ENCODE results near the gene OIT3. TPM values are rescaled to one million over a fixed set of nuclear protein-coding genes. Genes with fewer than 3 reads are reported as not detected.

OIT3 gene
- total RNA-seq, 1 experiment from 2014 or later: not detected

- DNase-seq: no peak
- intact Hi-C loops (cut with micrococcal nuclease): no loop called here
- Histone ChIP-seq H2AFZ (ENCODE audit: low read length) (no peak overlapping the region), H3K27ac (ENCODE audit: low read length) (no peak overlapping the region), H3K9me2 (replicated peaks; ENCODE audit: low read length) (no peaks in the 10 kb centered on the region), H3K4me3 (ENCODE audit: low read length) (no peak overlapping the region), H3K36me3 (ENCODE audit: low read depth, low read length) (no peaks in the 10 kb centered on the region), H3K9ac (ENCODE audit: low read length) (no peak overlapping the region), H3K4me1 (ENCODE audit: insufficient read depth, low read length) (no peaks in the 10 kb centered on the region), H3K27me3 (ENCODE audit: low read length) (peaks cover 30% of the 10 kb centered on the region), H3K9me3 (ENCODE audit: low read length) (no peaks in the 10 kb centered on the region), H3F3A (ENCODE audit: low read length, unreplicated experiment) (no peaks in the 10 kb centered on the region), H3K4me2 (ENCODE audit: low read length) (no peak overlapping the region), H3K79me2 (ENCODE audit: low read length) (no peaks in the 10 kb centered on the region), H4K20me1 (ENCODE audit: low read length) (0 out of 2 replicates have a peak, but pooled peaks cover 3% of the 10 kb centered on the region)
- TF ChIP-seq EZH2phosphoT487 (IDR thresholded peaks at IDR 0.05; ENCODE audit: borderline replicate concordance, low read length): no peak
- TF ChIP-seq CTCF (conservative IDR thresholded peaks at IDR 0.05; ENCODE audit: low read depth, low read length): no peak
- TF ChIP-seq EZH2 (IDR thresholded peaks at IDR 0.05; ENCODE audit: low read length, unreplicated experiment): no peak
- ChIA-PET POLR2A (ENCODE audit: unreplicated experiment) (no interaction called here), CTCF (no interaction called here)
- no peak for ATAC-seq
- no TSS peak for BruUV-seq (replicated peaks)
Measured at GRCh38 chr10:72879245-72879644, 14.3 kb upstream of the OIT3 start.

DNA sequence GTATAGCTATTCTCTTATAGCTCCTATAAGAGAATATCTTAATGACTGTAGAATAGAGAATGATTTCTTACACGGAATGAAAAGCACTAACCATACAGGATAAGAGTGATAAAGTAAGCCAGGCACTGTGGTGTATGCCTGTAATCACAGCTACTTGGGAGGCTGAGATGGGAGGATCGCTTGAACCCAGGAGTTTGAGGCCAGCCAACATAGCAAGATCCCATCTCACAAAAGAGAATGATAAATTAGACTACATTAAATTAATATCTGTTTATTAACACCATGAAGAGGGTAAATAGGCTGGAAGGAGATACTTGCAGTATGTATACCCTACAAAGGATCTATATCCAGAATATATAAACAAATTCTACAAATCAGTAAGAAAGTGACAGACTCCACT is 12.2 kb upstream of the OIT3 start:
- intact Hi-C loops (cut with micrococcal nuclease): no loop called here
- no peaks in the 10 kb centered on the region for H4K20me1 ChIP-seq (ENCODE audit: low read length)
- CTCF ChIA-PET: no interaction called here
- H3K4me3 ChIP-seq (ENCODE audit: low read length): no peak overlapping the region
- DNase-seq (no peak), ATAC-seq (no peak)
- H3K9me2 ChIP-seq (replicated peaks; ENCODE audit: low read length): no peaks in the 10 kb centered on the region
- no peaks in the 10 kb centered on the region for H3K9me3 ChIP-seq (ENCODE audit: low read length)
- H3K27me3 ChIP-seq (ENCODE audit: low read length): peaks cover 42% of the 10 kb centered on the region
- TF ChIP-seq EZH2 (IDR thresholded peaks at IDR 0.05; ENCODE audit: low read length, unreplicated experiment) (no peak), EZH2phosphoT487 (IDR thresholded peaks at IDR 0.05; ENCODE audit: borderline replicate concordance, low read length) (no peak), CTCF (conservative IDR thresholded peaks at IDR 0.05; ENCODE audit: low read depth, low read length) (no peak)
- no peaks in the 10 kb centered on the region for H3K79me2 ChIP-seq (ENCODE audit: low read length)
- no peak overlapping the region for H2AFZ ChIP-seq (ENCODE audit: low read length)
- H3K4me1 ChIP-seq (ENCODE audit: insufficient read depth, low read length): no peaks in the 10 kb centered on the region
- no peaks in the 10 kb centered on the region for H3F3A ChIP-seq (ENCODE audit: low read length, unreplicated experiment)
- no TSS peak for BruUV-seq (replicated peaks)
- no peak overlapping the region for H3K9ac ChIP-seq (ENCODE audit: low read length)
- H3K4me2 ChIP-seq (ENCODE audit: low read length): no peak overlapping the region
- H3K36me3 ChIP-seq (ENCODE audit: low read depth, low read length): no peaks in the 10 kb centered on the region
- H3K27ac ChIP-seq (ENCODE audit: low read length): no peak overlapping the region
- POLR2A ChIA-PET (ENCODE audit: unreplicated experiment): no interaction called here

DNA sequence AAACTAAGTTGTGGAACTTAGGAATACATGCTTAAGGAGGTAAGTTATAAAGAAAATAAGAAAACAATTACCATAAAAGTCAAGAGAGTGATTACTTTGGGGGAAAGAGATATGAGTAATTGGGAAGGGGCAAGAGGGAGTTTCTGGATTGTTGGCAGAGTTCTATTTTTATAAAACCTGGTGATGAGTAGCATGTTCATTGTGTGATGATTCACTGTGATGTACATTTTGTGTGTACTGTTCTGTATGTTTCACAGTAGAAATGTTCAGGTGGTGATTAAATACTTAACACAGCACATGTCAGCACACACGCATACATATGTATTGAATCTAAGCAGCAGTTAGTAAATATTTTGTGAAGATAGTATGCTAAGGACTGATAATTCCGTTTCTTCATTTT is 9.7 kb upstream of the OIT3 start:
- peak; percentile 55 for ATAC-seq

More for the DNA sequence above, 9.7 kb upstream of the OIT3 start:
- Histone ChIP-seq H3K4me2 (ENCODE audit: low read length) (no peak overlapping the region), H3K36me3 (ENCODE audit: low read depth, low read length) (no peaks in the 10 kb centered on the region), H3F3A (ENCODE audit: low read length, unreplicated experiment) (no peaks in the 10 kb centered on the region), H3K4me3 (ENCODE audit: low read length) (no peak overlapping the region), H4K20me1 (ENCODE audit: low read length) (no peaks in the 10 kb centered on the region), H3K9ac (ENCODE audit: low read length) (no peak overlapping the region), H2AFZ (ENCODE audit: low read length) (no peak overlapping the region), H3K9me2 (replicated peaks; ENCODE audit: low read length) (no peaks in the 10 kb centered on the region), H3K79me2 (ENCODE audit: low read length) (no peaks in the 10 kb centered on the region), H3K4me1 (ENCODE audit: insufficient read depth, low read length) (peaks cover 6% of the 10 kb centered on the region; the same call in 1 of the 2 replicates), H3K27ac (ENCODE audit: low read length) (no peak overlapping the region), H3K9me3 (ENCODE audit: low read length) (no peaks in the 10 kb centered on the region), H3K27me3 (ENCODE audit: low read length) (peaks cover 41% of the 10 kb centered on the region)
- BruUV-seq (replicated peaks): no TSS peak
- CTCF ChIA-PET: no interaction called here
- peak; percentile 73 for DNase-seq
- POLR2A ChIA-PET (ENCODE audit: unreplicated experiment): no interaction called here
- intact Hi-C loops (cut with micrococcal nuclease): no loop called here
- no peak for TF ChIP-seq EZH2 (IDR thresholded peaks at IDR 0.05; ENCODE audit: low read length, unreplicated experiment)
- no peak for TF ChIP-seq EZH2phosphoT487 (IDR thresholded peaks at IDR 0.05; ENCODE audit: borderline replicate concordance, low read length)
- no peak for TF ChIP-seq CTCF (conservative IDR thresholded peaks at IDR 0.05; ENCODE audit: low read depth, low read length)
